CD4-positive, alpha-beta T cell (primary cell): ENCODE measurements around the gene NOL3. TPM values are rescaled to one million over a fixed set of nuclear protein-coding genes. Genes with fewer than 3 reads are reported as not detected.

Experiments used
- ATAC-seq: fragments of 200-7000 bp; cut with Tn5 transposase; one replicate; pipeline ENCODE4 v1.10.0; 2022; ENCODE audit warnings: mild to moderate bottlenecking; ENCODE audit not compliant: poor library complexity
- CTCF ChIA-PET: fragments of 350-600 bp; sonication (Branson Sonifier 250); formaldehyde crosslinking; loops from one replicate; lab custom pipeline; 2021; ENCODE audit warnings: antibody characterized with exemption, inconsistent platforms; lab: Charles Lee
- POLR2A ChIA-PET: fragments of 350-600 bp; sonication (Branson Sonifier 250); formaldehyde crosslinking; loops from one replicate; lab custom pipeline; 2021; ENCODE audit warnings: antibody characterized with exemption, inconsistent platforms; lab: Charles Lee
- DNase-seq, 14 experiments: peaks; one replicate each; pipeline ENCODE4 v3.0.0-alpha.2; 2013 to 2020; ENCODE audit warnings: mixed read lengths in 2 of 14
- H3K27ac ChIP-seq, 2 donors: one replicate each; pipeline versions ENCODE4 v1.5.1 to v1.7.0; 2013; ENCODE audit warnings: low read length in 2 of 2, low read depth in 1 of 2, mild to moderate bottlenecking in 1 of 2
- H3K27me3 ChIP-seq, 2 experiments: 1 replicate in 1 of 2; 2 replicates in 1 of 2; pipeline versions ENCODE4 v1.6.1 to v1.7.0; 2013; ENCODE audit warnings: low read length in 2 of 2, control low read depth in 1 of 2, mild to moderate bottlenecking in 1 of 2, moderate library complexity in 1 of 2; ENCODE audit not compliant: insufficient read depth in 2 of 2, control insufficient read depth in 1 of 2
- H3K36me3 ChIP-seq: one replicate; pipeline ENCODE4 v1.6.1; 2013; ENCODE audit warnings: low read length, control low read depth; ENCODE audit not compliant: insufficient read depth
- H3K4me1 ChIP-seq: one replicate; pipeline ENCODE4 v1.6.1; 2013; ENCODE audit warnings: low read length, control low read depth; ENCODE audit not compliant: insufficient read depth
- H3K4me3 ChIP-seq: one replicate; pipeline ENCODE4 v1.5.1; 2013; ENCODE audit warnings: mild to moderate bottlenecking, low read length, moderate library complexity
- H3K9me3 ChIP-seq, 2 experiments: 1 replicate in 1 of 2; 2 replicates in 1 of 2; pipeline versions ENCODE4 v1.6.1 to v1.7.0; 2013; ENCODE audit warnings: low read length in 2 of 2, mild to moderate bottlenecking in 2 of 2, control low read depth in 1 of 2, moderate library complexity in 1 of 2; ENCODE audit not compliant: control insufficient read depth in 1 of 2, insufficient read depth in 1 of 2
- H3K27ac Mint-ChIP-seq: one replicate; pipeline ENCODE4 v1.8.0; 2020; ENCODE audit warnings: mixed read lengths
- H3K27me3 Mint-ChIP-seq: one replicate; pipeline ENCODE4 v1.8.0; 2021; ENCODE audit warnings: mixed read lengths
- H3K36me3 Mint-ChIP-seq: one replicate; pipeline ENCODE4 v1.8.0; 2021; ENCODE audit warnings: low read depth, mixed read lengths
- H3K4me1 Mint-ChIP-seq: one replicate; pipeline ENCODE4 v1.8.0; 2021; ENCODE audit warnings: low read depth, mixed read lengths
- H3K4me3 Mint-ChIP-seq: one replicate; pipeline ENCODE4 v1.8.0; 2020; ENCODE audit warnings: mild to moderate bottlenecking, mixed read lengths
- H3K9me3 Mint-ChIP-seq: one replicate; pipeline ENCODE4 v1.8.0; 2020; ENCODE audit warnings: mixed read lengths
- CTCF ChIP-seq: fragments of 200-600 bp; IDR thresholded peaks from one replicate; pipeline ENCODE4 v1.8.0; 2022; ENCODE audit warnings: antibody characterized with exemption, mild to moderate bottlenecking
- intact Hi-C, 2 experiments: fragments of 100-400 bp; cut with DNase I in 1 of 2; cut with micrococcal nuclease in 1 of 2; formaldehyde crosslinking; loops; one replicate each; pipeline versions ENCODE4 v1.15.1 to v1.9.0; 2023 to 2025; cut with DNase I, micrococcal nuclease
- total RNA-seq, 174 experiments: library from RNA in 2 of 174; stranded (reverse) in 2 of 174; gene quantifications; one replicate each; pipeline ENCODE4 v1.2.3 and lab custom pipeline; 2021 to 2026

The NOL3 gene
- total RNA-seq, 2 experiments from 2014 or later = 1.1 to 1.2 TPM

DNA sequence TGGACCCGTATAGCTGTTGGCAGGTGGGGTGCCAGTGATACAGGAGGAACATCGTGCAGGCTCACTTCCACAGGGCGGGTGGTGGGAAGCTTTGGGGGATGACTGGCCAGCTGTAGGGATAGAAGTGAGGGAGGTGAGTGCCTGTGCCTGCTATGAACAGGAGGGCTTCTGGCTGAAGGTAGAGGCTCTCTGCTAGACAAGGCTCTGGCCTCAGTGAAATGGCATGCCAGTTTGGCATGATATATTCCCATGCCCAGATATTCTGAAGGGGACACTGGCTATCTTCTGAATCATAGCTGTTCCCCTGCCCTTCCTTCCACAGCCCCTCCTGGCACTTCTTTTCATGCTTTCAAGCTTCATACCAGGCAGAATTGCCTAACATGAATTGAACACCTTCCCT, 41.5 kb upstream of the NOL3 start:
- Histone ChIP-seq H3K4me3 (no peak overlapping the region), H3K27ac (no peak overlapping the region), H3K27me3 (no peaks in the 10 kb centered on the region), H3K9me3 (no peaks in the 10 kb centered on the region), H3K4me1 (no peaks in the 10 kb centered on the region), H3K36me3 (peaks cover 56% of the 10 kb centered on the region)
- DNase-seq = no peak
- intact Hi-C loops = no loop called here
- POLR2A ChIA-PET = interaction anchor here (0.5 to 0.6 kb wide), 2 partner anchors 76 to 103 kb away, joined by 3 read pairs; no protein-coding TSS in a partner anchor
- H3K9me3 Mint-ChIP-seq = no peaks in the 10 kb centered on the region
- H3K36me3 Mint-ChIP-seq = peaks cover 79% of the 10 kb centered on the region
- no peak overlapping the region for H3K4me3 Mint-ChIP-seq
- H3K27ac Mint-ChIP-seq = no peak overlapping the region
- CTCF ChIA-PET = interaction anchor here (1.3 to 1.6 kb wide), 2 partner anchors 26 to 56 kb away, joined by 3 to 8 read pairs; no protein-coding TSS in a partner anchor
- no peak for TF ChIP-seq CTCF
- H3K27me3 Mint-ChIP-seq = no peaks in the 10 kb centered on the region
- ATAC-seq = no peak
- no peaks in the 10 kb centered on the region for H3K4me1 Mint-ChIP-seq

DNA sequence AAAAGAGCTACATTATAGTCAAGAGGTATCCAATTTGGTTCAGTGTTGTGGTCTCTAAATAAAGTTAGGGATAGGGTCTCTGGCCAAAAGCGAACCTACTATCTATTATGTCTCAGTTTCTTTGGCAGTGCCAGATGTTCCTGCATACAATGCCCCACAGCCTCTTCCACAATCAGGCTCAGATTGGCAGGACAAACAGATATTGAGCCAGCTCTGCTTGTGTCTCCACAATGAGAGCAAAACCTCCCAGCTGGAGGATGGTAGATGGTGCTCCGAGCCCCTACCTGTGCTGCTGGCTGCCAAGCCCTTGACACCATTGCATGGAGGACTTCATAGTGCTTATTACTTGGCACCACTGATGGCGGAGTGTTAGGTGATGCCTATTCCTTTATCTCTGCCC, 40.9 kb upstream of the NOL3 start:
- Histone ChIP-seq H3K27me3 (no peaks in the 10 kb centered on the region), H3K4me1 (no peaks in the 10 kb centered on the region), H3K27ac (no peak overlapping the region), H3K4me3 (no peak overlapping the region), H3K36me3 (peaks cover 57% of the 10 kb centered on the region), H3K9me3 (no peaks in the 10 kb centered on the region)
- H3K9me3 Mint-ChIP-seq = no peaks in the 10 kb centered on the region
- TF ChIP-seq CTCF = no peak
- intact Hi-C loops = no loop called here
- no peaks in the 10 kb centered on the region for H3K4me1 Mint-ChIP-seq
- H3K36me3 Mint-ChIP-seq = peaks cover 79% of the 10 kb centered on the region
- POLR2A ChIA-PET = interaction anchor here (1.0 kb wide), 1 partner anchor 11 kb away, joined by 3 read pairs; no protein-coding TSS in a partner anchor
- H3K4me3 Mint-ChIP-seq = no peak overlapping the region
- H3K27ac Mint-ChIP-seq = no peak overlapping the region
- ATAC-seq (no peak), DNase-seq (no peak)
- CTCF ChIA-PET = interaction anchor here (1.3 to 1.6 kb wide), 2 partner anchors 26 to 56 kb away, joined by 3 to 8 read pairs; no protein-coding TSS in a partner anchor
- no peaks in the 10 kb centered on the region for H3K27me3 Mint-ChIP-seq

- intact Hi-C loops = no loop called here
- ChIA-PET CTCF (no interaction called here), POLR2A (no interaction called here)
- Mint-ChIP-seq H3K4me3 (no peak overlapping the region), H3K4me1 (no peaks in the 10 kb centered on the region), H3K27ac (no peak overlapping the region), H3K27me3 (no peaks in the 10 kb centered on the region), H3K36me3 (peaks cover 88% of the 10 kb centered on the region), H3K9me3 (no peaks in the 10 kb centered on the region)
- ATAC-seq = no peak
- H3K4me3 ChIP-seq = no peak overlapping the region
- H3K27ac ChIP-seq = no peak overlapping the region
- peaks cover 69% of the 10 kb centered on the region for H3K36me3 ChIP-seq
- DNase-seq = no peak
- H3K4me1 ChIP-seq = no peaks in the 10 kb centered on the region
- H3K27me3 ChIP-seq = no peaks in the 10 kb centered on the region
- H3K9me3 ChIP-seq = no peaks in the 10 kb centered on the region
- no peak for TF ChIP-seq CTCF
Measured at GRCh38 chr16:67137605-67138004, 32.7 kb upstream of the NOL3 start.
